IMR-90 (cell line): ENCODE measurements around the gene CDKN2C. TPM values are rescaled to one million over a fixed set of nuclear protein-coding genes. Genes with fewer than 3 reads are reported as not detected.

Experiments
- ATAC-seq: fragments of 200-7000 bp; cut with Tn5 transposase; 2 replicates; pipeline ENCODE4 v1.9.1; 2020; ENCODE audit warnings: low read depth, mild to moderate bottlenecking, moderate library complexity
- BruUV-seq: library from RNA; stranded (reverse); fragments of 400-500 nt; replicated peaks from 2 replicates; lab custom pipeline; 2021; lab: Mats Ljungman, UMichigan
- CTCF ChIA-PET: fragments of 300-600 bp; formaldehyde crosslinking; extraction: SDS; loops from one replicate; lab custom pipeline; 2021; ENCODE audit warnings: antibody characterized with exemption; lab: Yijun Ruan, JAX
- POLR2A ChIA-PET: fragments of 300-600 bp; sonication (Branson Sonifier 250); formaldehyde crosslinking; loops from one replicate; lab custom pipeline; 2022; ENCODE audit warnings: antibody characterized with exemption; ENCODE audit not compliant: unreplicated experiment; lab: Charles Lee
- DNase-seq: peaks from one replicate; pipeline ENCODE4 v3.0.0; 2013
- H2AFZ ChIP-seq: replicated peaks from 2 replicates; pipeline ENCODE3; 2013; ENCODE audit warnings: low read length, mild to moderate bottlenecking; ENCODE audit not compliant: poor library complexity
- H2AK5ac ChIP-seq: 2 replicates; pipeline ENCODE4 v1.6.1; 2013; ENCODE audit warnings: low read depth, low read length, inconsistent platforms
- H2AK9ac ChIP-seq: replicated peaks from 2 replicates; pipeline ENCODE3; 2013; ENCODE audit warnings: mild to moderate bottlenecking, low read depth, low read length, moderate library complexity; ENCODE audit not compliant: poor library complexity
- H2BK120ac ChIP-seq: 2 replicates; pipeline ENCODE4 v1.6.1; 2013; ENCODE audit warnings: low read depth, low read length, inconsistent platforms
- H2BK15ac ChIP-seq: 3 replicates; pipeline ENCODE4 v1.6.1; 2013; ENCODE audit warnings: low read depth, low read length, inconsistent platforms
- H2BK20ac ChIP-seq: 2 replicates; pipeline ENCODE4 v1.6.1; 2013; ENCODE audit warnings: low read depth, mild to moderate bottlenecking, inconsistent platforms, low read length, moderate library complexity
- H2BK5ac ChIP-seq: 2 replicates; pipeline ENCODE4 v1.6.1; 2013; ENCODE audit warnings: mild to moderate bottlenecking, low read depth, low read length, inconsistent platforms; ENCODE audit not compliant: poor library complexity, severe bottlenecking
- H3K14ac ChIP-seq: replicated peaks from 2 replicates; pipeline ENCODE4 v1.6.1; 2013; ENCODE audit warnings: low read depth, low read length, inconsistent platforms
- H3K18ac ChIP-seq: 2 replicates; pipeline ENCODE4 v1.6.1; 2013; ENCODE audit warnings: low read depth, low read length, control low read depth
- H3K23ac ChIP-seq: 2 replicates; pipeline ENCODE4 v1.6.1; 2013; ENCODE audit warnings: low read depth, low read length, inconsistent platforms
- H3K27ac ChIP-seq: 2 replicates; pipeline ENCODE4 v1.5.1; 2013; ENCODE audit warnings: mild to moderate bottlenecking, control low read depth, low read length; ENCODE audit not compliant: insufficient read depth
- H3K27me3 ChIP-seq: 2 replicates; pipeline ENCODE4 v1.6.1; 2013; ENCODE audit warnings: low read length; ENCODE audit not compliant: control insufficient read depth, insufficient read depth
- H3K36me3 ChIP-seq: 2 replicates; pipeline ENCODE4 v1.6.1; 2013; ENCODE audit warnings: low read length, mixed read lengths; ENCODE audit not compliant: control insufficient read depth, insufficient read depth
- H3K4ac ChIP-seq: 2 replicates; pipeline ENCODE4 v1.6.1; 2013; ENCODE audit warnings: low read depth, low read length, inconsistent platforms
- H3K4me1 ChIP-seq: 2 replicates; pipeline ENCODE4 v1.6.1; 2013; ENCODE audit warnings: low read length, mixed read lengths; ENCODE audit not compliant: control insufficient read depth, insufficient read depth
- H3K4me2 ChIP-seq: 2 replicates; pipeline ENCODE4 v1.6.1; 2013; ENCODE audit warnings: low read depth, mild to moderate bottlenecking, control low read depth, low read length, moderate library complexity
- H3K4me3 ChIP-seq: 2 replicates; pipeline ENCODE4 v1.5.1; 2013; ENCODE audit warnings: low read depth, mild to moderate bottlenecking, control low read depth, low read length, moderate library complexity; ENCODE audit not compliant: insufficient read depth
- H3K56ac ChIP-seq: 2 replicates; pipeline ENCODE4 v1.6.1; 2013; ENCODE audit warnings: low read length, inconsistent platforms; ENCODE audit not compliant: insufficient read depth; ENCODE audit errors: extremely low read depth
- H3K79me1 ChIP-seq, 2 experiments: 2 replicates each; pipeline ENCODE4 v1.6.1; 2013; ENCODE audit warnings: low read length in 2 of 2, inconsistent platforms in 1 of 2, low read depth in 1 of 2
- H3K9ac ChIP-seq: 2 replicates; pipeline ENCODE4 v1.6.1; 2013; ENCODE audit warnings: low read depth, low read length, control low read depth
- H3K9me1 ChIP-seq: 2 replicates; pipeline ENCODE4 v1.6.1; 2013; ENCODE audit warnings: low read length, inconsistent platforms; ENCODE audit not compliant: insufficient read depth
- H3K9me3 ChIP-seq: 2 replicates; pipeline ENCODE4 v1.6.1; 2013; ENCODE audit warnings: low read length; ENCODE audit not compliant: control insufficient read depth, insufficient read depth
- H4K20me1 ChIP-seq: 2 replicates; pipeline ENCODE4 v1.6.1; 2013; ENCODE audit warnings: low read length, inconsistent platforms; ENCODE audit not compliant: insufficient read depth
- H4K5ac ChIP-seq: 2 replicates; pipeline ENCODE4 v1.6.1; 2013; ENCODE audit warnings: mild to moderate bottlenecking, low read depth, low read length, control low read depth
- H4K8ac ChIP-seq, 2 experiments: 2 replicates each; pipeline ENCODE4 v1.6.1; 2013; ENCODE audit warnings: low read depth in 2 of 2, low read length in 2 of 2, control low read depth in 1 of 2, inconsistent platforms in 1 of 2
- H4K91ac ChIP-seq: 2 replicates; pipeline ENCODE4 v1.6.1; 2013; ENCODE audit warnings: low read depth, low read length, inconsistent platforms; ENCODE audit not compliant: insufficient read depth
- BHLHE40 ChIP-seq: fragments of 150-350 bp; IDR thresholded peaks from 2 replicates; pipeline ENCODE4 v1.6.1; 2016; ENCODE audit warnings: mild to moderate bottlenecking, low read depth, low read length
- CEBPB ChIP-seq: IDR thresholded peaks from 2 replicates; pipeline ENCODE4 v1.6.1; 2012; ENCODE audit warnings: low read depth, low read length, improper control_type of control experiment
- MAFK ChIP-seq: IDR thresholded peaks from 2 replicates; pipeline ENCODE4 v1.6.1; 2012; ENCODE audit warnings: low read depth, low read length, improper control_type of control experiment
- WGBS, 2 experiments: methylation state at CpG; one replicate each; pipeline versions ENCODE4 v1.1.5 to v1.1.7; 2013; ENCODE audit warnings: missing lambda C conversion rate in 2 of 2; ENCODE audit not compliant: insufficient read length in 1 of 2; ENCODE audit errors: extremely low coverage in 2 of 2; 5-methylcytosine and 5-hydroxymethylcytosine counted together
- dilution Hi-C: fragments of 300-500 bp; cut with HindIII; formaldehyde crosslinking; loops from one replicate; pipeline ENCODE4 v1.14.3; 2018; ENCODE audit warnings: low sequenced_read_pairs; ENCODE audit not compliant: unreplicated experiment
- in situ Hi-C: fragments of 300-500 bp; cut with MboI; formaldehyde crosslinking; loops from 3 replicates; pipeline ENCODE4 v1.14.3; 2019; ENCODE audit warnings: low sequenced_read_pairs, inconsistent platforms, mixed read lengths
- intact Hi-C: fragments of 100-400 bp; cut with micrococcal nuclease; formaldehyde crosslinking; loops from 2 replicates; pipeline ENCODE4 v1.10.0; 2022
- polyA plus RNA-seq, 3 experiments: library from polyadenylated mRNA; depleted of rRNA; stranded (reverse); fragments of >200 nt; gene quantifications; 2 replicates each; pipeline ENCODE4 v1.2.3, GENCODE V29; 2012; ENCODE audit warnings: low replicate concordance in 1 of 3
- total RNA-seq: library from RNA; depleted of rRNA; stranded (reverse); fragments of >200 nt; gene quantifications from 2 replicates; pipeline ENCODE4 v1.2.3, GENCODE V29; 2012

CDKN2C gene
- total and polyA plus RNA-seq, 2 of the 4 experiments (the other 2 are of a cell fraction) = 14.3 to 15.5 TPM

DNA sequence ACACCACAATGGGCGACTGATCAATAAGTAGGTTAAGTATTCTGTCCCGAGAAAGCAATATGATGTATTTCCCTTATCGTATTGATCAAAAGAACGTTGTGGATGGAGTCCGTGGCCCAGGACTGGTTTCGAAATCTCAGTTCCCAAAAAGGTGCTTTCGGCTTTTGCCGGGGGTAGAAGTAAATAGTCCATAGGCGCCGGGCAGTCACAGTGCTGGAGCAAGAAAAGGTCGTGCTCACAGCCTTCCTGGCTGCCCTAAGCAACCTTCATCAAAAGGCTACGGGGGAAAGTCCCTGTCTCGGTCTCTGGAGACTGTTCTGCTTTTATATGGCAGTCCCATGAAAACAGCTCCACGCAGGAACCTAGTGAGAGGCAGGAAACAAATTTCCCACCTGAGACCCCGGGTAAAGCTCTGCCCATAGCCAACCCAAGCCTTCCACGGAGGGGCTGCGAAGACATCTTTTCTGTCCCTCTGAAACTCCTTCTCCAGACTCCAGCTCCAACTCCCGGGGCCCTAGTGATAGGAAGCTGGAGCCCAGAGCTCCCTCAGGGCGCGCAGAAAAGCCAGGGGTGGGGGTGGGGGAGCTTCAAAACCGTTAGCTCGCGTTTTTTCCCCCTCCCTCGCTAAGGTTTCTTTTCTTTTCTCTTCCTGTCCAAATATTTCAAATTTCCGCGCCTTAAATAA lies 7.0 kb downstream of the CDKN2C start:
- peak overlapping the region; percentile 87 for H3K14ac ChIP-seq
- H3K56ac ChIP-seq = peak overlapping the region; percentile 93; the same call in 1 of the 2 replicates
- peak overlapping the region; percentile 89 for H4K5ac ChIP-seq
- peak overlapping the region; percentile 87 for H2AK9ac ChIP-seq
- H4K8ac ChIP-seq = peak overlapping the region; percentile 82 to 92
- intact Hi-C loops = loop anchor here (1.0 to 10.0 kb wide), 2 partner anchors 9 to 318 kb away; no protein-coding TSS in a partner anchor
- H2BK20ac ChIP-seq = peak overlapping the region; percentile 50
- no peaks in the 10 kb centered on the region for H3K27me3 ChIP-seq
- H3K4me2 ChIP-seq = peak overlapping the region; percentile 95
- peak overlapping the region; percentile 31; the same call in 2 of the 3 replicates for H2BK15ac ChIP-seq
- peak; percentile 61 for ATAC-seq
- peak overlapping the region; percentile 30 for H2BK120ac ChIP-seq
- H3K9me3 ChIP-seq = no peaks in the 10 kb centered on the region
- peaks cover 6% of the 10 kb centered on the region; the same call in 1 of the 2 replicates for H3K4me1 ChIP-seq
- no TSS peak for BruUV-seq
- peak overlapping the region; percentile 97 for H2AFZ ChIP-seq
- H3K4me3 ChIP-seq = peak overlapping the region; percentile 95
- in situ Hi-C loops = no loop called here
- POLR2A ChIA-PET = no interaction called here
- peak overlapping the region; percentile 98 for H3K27ac ChIP-seq
- peaks cover 2% of the 10 kb centered on the region; the same call in 1 of the 2 replicates for H3K9me1 ChIP-seq
- peak overlapping the region; percentile 84 for H3K23ac ChIP-seq
- WGBS, 2 experiments = 12% methylated on average over 8 of the region's 26 CpGs; no CpG with 5 or more reads in 1 of the 2 experiments
- H2AK5ac ChIP-seq = peak overlapping the region; percentile 62; the same call in 1 of the 2 replicates
- peak overlapping the region; percentile 80 for H3K18ac ChIP-seq
- H3K36me3 ChIP-seq = no peaks in the 10 kb centered on the region; the same call in 1 of the 2 replicates
- peak overlapping the region; percentile 84 for H3K9ac ChIP-seq
- dilution Hi-C loops = no loop called here
- peak overlapping the region; percentile 78 for H3K4ac ChIP-seq
- peak overlapping the region; percentile 89 for H2BK5ac ChIP-seq
- DNase-seq = peak; percentile 39
- H4K91ac ChIP-seq = peak overlapping the region; percentile 76
- CTCF ChIA-PET = interaction anchor here (1.3 to 1.4 kb wide), 2 partner anchors 48 to 212 kb away, joined by 3 read pairs; no protein-coding TSS in a partner anchor
- TF ChIP-seq BHLHE40 (no peak), MAFK (no peak), CEBPB (0 out of 2 replicates have a peak, but pooled peaks have one; percentile 37)
- H4K20me1 ChIP-seq = no peaks in the 10 kb centered on the region
- H3K79me1 ChIP-seq = peaks cover 3 to 26% of the 10 kb centered on the region in 2 experiments; a peak in 3 of 4 replicates
